Measurements from ENCODE around the gene PCNX1. TPM values are rescaled to one million over a fixed set of nuclear protein-coding genes. Genes with fewer than 3 reads are reported as not detected.
A peak's percentile ranks its signal among the peaks of the same experiment; 100 is the strongest.
"Not testable (repeated sequence)": the region's sequence is repeated elsewhere in the genome, so short reads cannot be mapped to it uniquely, and the experiment has no call there.

PCNX1 gene
- total RNA-seq, 2 donors from 2014 or later = 31.0 to 44.1 TPM

GRCh38 chr14:71036433-71036832 is 129.2 kb downstream of the PCNX1 start:
- intact Hi-C loops (cut with DNase I) = no loop called here
- ATAC-seq = no peak
- no peak for DNase-seq

- no peak for DNase-seq
- intact Hi-C loops (cut with DNase I) = no loop called here
- ATAC-seq = no peak
Measured at GRCh38 chr14:71048393-71048792, 141.1 kb downstream of the PCNX1 start.

GRCh38 chr14:71049435-71050133 is 142.3 kb downstream of the PCNX1 start:
- intact Hi-C loops (cut with DNase I) = no loop called here
- DNase-seq (no peak), ATAC-seq (no peak)

- no peak for ATAC-seq
- intact Hi-C loops (cut with DNase I) = no loop called here
- no peak for DNase-seq
Measured at GRCh38 chr14:71050227-71050823, 143.1 kb downstream of the PCNX1 start.

- ATAC-seq = no peak
- no peak for DNase-seq
- intact Hi-C loops (cut with DNase I) = no loop called here
Measured at GRCh38 chr14:71054706-71055105, 147.4 kb downstream of the PCNX1 start.

GRCh38 chr14:71056168-71056567 is 148.9 kb downstream of the PCNX1 start:
- ATAC-seq = no peak
- DNase-seq = no peak
- intact Hi-C loops (cut with DNase I) = no loop called here

GRCh38 chr14:71060274-71060673 is 153.0 kb downstream of the PCNX1 start:
- intact Hi-C loops (cut with DNase I) = no loop called here
- DNase-seq (no peak), ATAC-seq (no peak)

GRCh38 chr14:71060825-71061455 is 153.7 kb downstream of the PCNX1 start:
- DNase-seq = no peak
- intact Hi-C loops (cut with DNase I) = no loop called here
- peak in 1 of 2 donors; percentile 81 for ATAC-seq

GRCh38 chr14:71061458-71061857 is 154.2 kb downstream of the PCNX1 start:
- DNase-seq (no peak), ATAC-seq (no peak)
- intact Hi-C loops (cut with DNase I) = no loop called here

GRCh38 chr14:71062581-71063303 is 155.5 kb downstream of the PCNX1 start:
- ATAC-seq = no peak

GRCh38 chr14:71063351-71063750 is 156.1 kb downstream of the PCNX1 start:
- no peak for DNase-seq

More at GRCh38 chr14:71062581-71063303, 155.5 kb downstream of the PCNX1 start:
- intact Hi-C loops (cut with DNase I) = no loop called here
- no peak for DNase-seq

GRCh38 chr14:71064747-71065146 is 157.5 kb downstream of the PCNX1 start:
- intact Hi-C loops (cut with DNase I); ATAC-seq; DNase-seq: not testable (repeated sequence)

More at GRCh38 chr14:71063351-71063750, 156.1 kb downstream of the PCNX1 start:
- intact Hi-C loops (cut with DNase I) = no loop called here
- ATAC-seq = no peak

GRCh38 chr14:71070169-71070568 is 162.9 kb downstream of the PCNX1 start:
- ATAC-seq (peak in 1 of 2 donors; percentile 67), DNase-seq (no peak)
- intact Hi-C loops (cut with DNase I) = no loop called here

GRCh38 chr14:71071042-71071441 is 163.8 kb downstream of the PCNX1 start:
- intact Hi-C loops (cut with DNase I) = no loop called here
- no peak for DNase-seq
- no peak for ATAC-seq

GRCh38 chr14:71076462-71077092 is 169.3 kb downstream of the PCNX1 start:
- ATAC-seq (no peak), DNase-seq (no peak)
- intact Hi-C loops (cut with DNase I) = no loop called here

- no peak for ATAC-seq
- DNase-seq = no peak
- intact Hi-C loops (cut with DNase I) = no loop called here
Measured at GRCh38 chr14:71078500-71078899, 171.2 kb downstream of the PCNX1 start.

- intact Hi-C loops (cut with DNase I) = no loop called here
- DNase-seq (no peak), ATAC-seq (no peak)
Measured at GRCh38 chr14:71086567-71086966, 179.3 kb downstream of the PCNX1 start.

GRCh38 chr14:71089971-71090370 is 182.7 kb downstream of the PCNX1 start:
- intact Hi-C loops (cut with DNase I) = no loop called here
- DNase-seq (no peak), ATAC-seq (peak in 1 of 2 donors; percentile 30)

- DNase-seq (no peak), ATAC-seq (no peak)
- intact Hi-C loops (cut with DNase I) = no loop called here
Measured at GRCh38 chr14:71094722-71095121, 187.5 kb downstream of the PCNX1 start.
